ENCODE data around the gene COLQ.
A peak's percentile ranks its signal among the peaks of the same experiment; 100 is the strongest.

The COLQ gene

DNA sequence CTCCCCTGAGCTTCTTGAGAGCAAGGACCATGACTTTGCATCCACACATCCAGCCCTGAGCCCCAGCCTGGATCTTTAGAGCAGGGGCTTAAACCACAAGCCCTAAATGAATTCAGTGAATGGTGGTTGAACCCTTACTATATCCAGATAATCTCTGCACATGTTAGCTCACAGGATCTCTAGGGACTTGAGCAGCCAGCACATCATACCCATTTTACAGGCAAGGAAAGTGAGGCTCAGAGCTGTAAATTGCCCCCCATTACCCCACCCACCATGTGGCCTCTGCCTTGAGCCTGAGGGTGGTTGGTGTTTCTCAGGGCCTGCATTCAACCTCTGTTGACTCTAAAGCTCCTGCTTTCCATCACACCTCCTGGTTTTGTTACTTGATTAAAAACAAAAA, 66.5 kb downstream of the COLQ start:
- no peak for DNase-seq (ENCODE audit: low spot score)

DNA sequence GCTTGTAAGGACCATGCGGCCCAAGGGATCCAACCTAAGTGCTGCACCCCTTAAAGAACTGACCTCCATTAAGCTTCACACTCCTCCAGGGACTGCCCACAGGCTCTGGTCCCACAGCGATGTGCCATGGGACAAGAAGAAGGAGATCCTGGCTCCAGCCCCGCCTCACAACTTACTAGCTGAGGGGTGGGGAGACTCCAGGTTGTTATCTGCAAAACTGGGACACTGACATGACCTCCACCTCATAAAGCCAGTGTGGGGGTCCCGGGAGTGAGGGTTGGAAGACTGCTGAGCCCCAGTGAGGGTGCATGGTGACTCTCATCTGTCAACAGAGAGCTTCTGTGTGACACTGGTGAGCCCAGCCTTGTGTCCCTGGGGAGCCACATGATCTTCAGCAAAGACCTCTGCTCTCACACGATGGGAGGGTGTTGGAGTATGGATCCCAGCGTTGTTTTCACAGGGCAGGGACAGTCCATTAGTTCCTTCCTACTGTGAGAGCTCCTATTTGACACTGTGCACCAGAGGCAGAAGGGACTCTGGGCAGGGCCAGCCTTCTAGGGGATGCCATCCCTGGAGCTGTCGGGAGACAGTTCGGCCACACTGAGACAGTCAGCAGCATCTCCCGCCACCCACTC, 67.4 kb downstream of the COLQ start:
- no peak for DNase-seq (ENCODE audit: low spot score)

DNA sequence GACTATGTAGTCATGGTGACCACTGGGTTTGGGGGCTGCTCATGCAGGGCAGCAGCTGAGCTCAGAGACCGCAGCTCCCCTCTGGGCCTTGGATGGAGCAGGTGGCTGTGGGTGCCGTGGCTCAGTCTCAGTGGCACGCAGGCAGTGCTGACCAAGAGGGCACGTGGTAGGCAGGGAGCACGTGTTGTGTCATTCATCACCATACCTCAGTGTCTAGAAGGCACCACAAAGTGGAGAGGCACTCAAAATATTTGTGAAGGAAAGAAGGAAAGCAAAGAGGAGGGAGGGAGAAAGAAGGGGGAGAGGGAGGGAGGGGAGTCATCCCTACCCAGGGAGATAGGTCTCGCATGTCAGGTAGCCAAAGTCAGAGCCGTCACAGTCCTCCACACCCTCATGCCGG, 68.0 kb downstream of the COLQ start:
- DNase-seq (ENCODE audit: low spot score): no peak

DNA sequence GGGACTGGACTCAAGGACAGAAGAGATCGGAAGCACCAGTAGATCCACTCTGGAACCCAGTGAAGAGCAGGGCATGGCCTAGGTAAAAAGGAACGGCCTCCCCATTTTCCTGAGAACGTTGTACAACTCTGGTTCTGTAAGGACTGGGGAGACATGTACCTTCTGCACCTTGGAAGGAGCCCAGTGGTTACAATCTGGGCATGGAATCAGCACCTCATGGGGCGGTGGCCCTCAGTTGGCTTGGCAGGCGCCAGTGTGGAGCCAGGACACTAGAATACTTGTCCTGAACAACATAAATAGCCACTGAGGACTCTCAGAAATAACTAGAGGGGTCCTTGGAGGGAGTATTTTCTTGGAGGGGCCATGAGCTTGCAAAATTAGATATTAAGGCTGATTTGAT, 68.5 kb downstream of the COLQ start:
- no peak for DNase-seq (ENCODE audit: low spot score)

DNA sequence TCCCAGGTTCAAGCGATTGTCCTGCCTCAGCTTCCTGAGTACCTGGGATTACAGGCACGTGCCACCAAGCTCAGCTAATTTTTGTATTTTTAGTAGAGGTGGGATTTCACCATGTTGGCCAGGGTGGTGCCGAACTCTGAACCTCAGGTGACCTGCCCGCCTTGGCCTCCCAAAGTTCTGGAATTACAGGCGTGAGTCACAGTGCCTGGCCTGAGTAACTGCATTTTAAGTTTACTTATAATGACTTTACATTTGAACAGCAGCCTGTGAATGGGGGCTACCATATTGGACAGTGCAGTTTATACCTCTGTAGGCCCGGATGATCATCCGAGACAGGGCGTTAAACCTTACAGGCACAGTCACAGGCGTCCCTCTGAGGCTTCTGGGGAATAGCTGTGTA, 69.3 kb downstream of the COLQ start:
- no peak for DNase-seq (ENCODE audit: low spot score)

DNA sequence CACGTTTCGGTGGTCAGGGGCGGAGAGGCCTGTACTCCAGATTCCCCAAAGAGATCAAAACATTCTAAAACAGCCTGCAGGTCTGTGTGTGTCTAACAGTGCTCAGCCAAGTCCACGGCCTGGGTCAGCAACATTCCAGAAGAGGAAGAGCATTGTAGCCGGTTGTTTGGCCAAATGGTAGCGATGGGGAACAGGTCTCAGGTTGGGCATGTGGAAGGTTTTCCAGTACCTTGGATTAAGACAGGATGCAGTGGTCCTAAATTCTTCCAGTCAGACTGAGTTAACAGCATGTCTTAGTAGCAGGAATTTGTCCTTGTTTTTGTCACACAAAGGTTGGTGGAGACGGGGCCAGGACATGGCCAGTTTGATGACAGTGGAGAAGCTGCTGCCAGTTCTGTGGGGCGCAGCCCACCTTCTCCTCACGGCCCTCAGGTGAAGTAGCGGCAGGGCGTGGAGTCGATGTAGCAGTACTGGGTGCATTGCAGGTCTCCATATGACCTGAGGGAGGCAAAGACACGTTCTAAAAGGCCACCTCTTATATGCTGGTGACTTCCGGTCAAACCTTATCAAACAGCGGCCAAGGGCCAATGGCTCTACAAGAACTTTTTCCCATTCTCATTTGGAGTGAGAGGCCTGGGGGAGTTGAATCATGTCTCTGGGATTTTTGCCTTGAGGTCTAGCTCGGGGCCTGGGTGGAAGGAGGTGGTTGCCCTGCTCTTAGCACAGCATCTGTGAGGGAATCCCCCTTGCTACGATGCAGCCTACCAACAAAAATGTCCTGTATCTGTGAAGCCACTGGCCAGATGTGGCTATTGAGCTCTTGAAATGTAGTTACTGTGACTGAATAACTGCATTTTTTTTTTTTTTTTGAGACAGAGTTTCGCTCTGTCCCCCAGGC, 70.0 kb downstream of the COLQ start:
- DNase-seq (ENCODE audit: low spot score): no peak

DNA sequence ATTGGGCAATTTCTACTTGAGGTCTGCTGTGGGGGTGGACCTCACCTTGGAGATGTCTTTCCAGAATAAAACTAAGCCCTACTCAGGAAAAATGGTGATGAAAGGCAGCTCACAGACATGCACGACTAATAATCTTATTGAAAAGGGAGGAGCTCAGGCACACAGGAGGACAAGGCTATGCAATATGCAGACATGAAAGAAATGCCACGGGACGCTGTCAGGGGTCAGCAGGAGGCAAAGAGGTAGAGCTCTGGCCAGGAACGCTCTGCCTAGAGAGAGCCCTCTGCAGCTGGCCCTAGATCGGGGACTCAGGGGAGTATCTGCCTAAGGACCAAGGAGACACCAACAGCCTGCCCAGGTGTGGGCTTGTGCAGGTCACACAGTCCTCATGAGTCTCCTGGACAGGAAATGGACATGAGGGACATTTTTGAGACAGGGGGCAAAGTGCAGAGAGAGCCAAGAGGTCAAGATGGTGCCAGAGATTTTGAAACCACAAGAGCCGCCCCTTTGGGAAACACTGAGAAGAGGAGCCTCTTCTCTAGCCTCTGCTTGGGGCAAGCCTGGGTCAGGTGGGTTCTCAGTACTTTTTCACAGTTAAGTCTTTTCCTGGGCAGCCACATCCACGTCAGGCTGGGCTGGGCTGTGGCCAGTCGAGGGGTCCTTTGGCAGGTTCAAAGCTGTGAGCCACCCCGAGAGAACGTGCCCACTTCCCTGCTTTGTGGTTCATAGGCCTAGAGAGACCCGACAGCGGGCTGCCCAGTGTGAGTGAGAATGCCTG, 70.9 kb downstream of the COLQ start:
- DNase-seq (ENCODE audit: low spot score): no peak

DNA sequence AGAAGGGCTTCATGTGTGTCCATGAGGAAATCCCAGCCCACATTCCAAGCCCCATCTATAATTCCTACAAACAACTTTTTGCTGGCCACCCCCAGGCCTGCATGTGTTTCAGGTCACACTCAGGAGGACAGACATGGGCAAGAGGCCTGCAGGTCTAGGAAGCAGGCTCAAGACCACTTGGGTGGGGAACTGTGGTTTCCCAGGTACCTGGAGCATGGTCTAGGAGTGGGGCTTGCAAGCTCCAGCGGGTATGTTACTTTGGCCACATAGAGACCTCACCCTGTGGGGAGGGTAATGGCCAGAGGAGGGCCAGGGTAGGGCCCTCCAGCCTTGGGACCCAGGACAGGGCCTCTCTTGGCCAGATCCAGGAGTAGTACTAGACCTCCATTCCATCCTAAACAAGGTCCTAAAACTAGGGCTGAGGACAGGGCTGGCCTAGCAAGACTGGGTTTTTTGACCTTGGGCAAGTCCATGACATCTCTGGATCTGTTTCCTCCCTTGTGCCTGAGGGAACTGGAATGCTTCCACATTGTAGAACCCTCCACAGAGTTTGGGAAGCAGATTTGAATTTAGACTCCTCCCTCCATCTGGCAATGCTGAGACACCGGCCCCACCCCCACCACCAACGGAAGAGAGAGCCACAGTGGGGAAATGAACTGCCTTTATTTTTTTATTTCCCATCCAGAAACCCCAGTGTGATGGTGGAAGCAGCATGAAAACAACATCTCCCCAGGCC, 71.8 kb downstream of the COLQ start:
- no peak for DNase-seq (ENCODE audit: low spot score)

DNA sequence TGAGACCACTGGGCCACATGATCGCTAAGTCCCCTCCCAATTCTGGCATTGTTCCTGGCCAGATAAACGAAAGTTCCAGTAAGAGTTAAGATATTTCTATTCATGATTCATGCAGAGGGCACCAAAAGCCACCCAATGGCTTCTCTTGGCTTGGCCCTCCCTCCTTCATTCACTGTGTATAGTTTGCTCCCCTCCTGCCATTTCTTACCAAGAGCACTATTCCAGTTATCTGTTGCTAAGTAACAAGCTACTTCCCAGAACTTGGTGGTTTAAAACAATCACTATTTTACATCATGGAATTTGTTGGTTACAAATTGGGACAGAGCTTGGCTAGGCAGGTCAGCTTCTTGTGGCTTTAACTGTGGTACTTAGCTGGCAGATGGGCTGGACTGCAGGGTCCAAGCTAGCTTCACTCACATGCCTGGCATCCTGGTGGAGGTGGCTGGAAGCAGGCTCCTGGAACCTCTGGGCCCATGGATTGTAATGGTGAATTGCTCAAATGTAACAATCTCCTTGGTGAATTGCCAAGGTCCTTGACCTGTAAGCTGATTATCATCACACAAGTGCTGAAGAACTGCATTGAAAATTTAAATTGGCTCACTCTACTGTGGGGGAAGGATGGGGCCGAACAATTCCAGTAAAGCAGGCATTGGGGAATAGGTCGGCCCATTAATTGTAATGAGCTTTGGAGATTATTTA, 77.5 kb downstream of the COLQ start:
- DNase-seq (ENCODE audit: low spot score): peak; percentile 22

DNA sequence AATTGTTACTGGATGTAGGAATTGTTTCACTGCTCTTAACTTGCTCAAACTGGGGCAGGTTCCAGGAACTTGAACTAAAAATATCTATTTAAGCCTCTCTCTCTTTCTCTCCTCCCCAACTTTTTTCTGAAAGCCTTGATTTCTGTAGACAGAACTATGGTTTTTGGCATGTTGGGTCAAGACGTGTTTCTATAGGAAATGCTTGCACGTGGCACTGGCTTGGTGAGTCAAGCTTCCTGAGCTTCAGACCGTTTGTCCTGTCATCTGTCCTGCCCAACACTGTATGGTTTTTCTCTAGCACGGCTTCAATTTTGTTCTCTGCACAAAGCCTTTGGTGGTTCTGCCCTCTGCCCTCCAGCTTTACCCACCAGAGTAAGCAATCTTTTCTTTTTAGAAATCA, 80.6 kb downstream of the COLQ start:
- no peak for DNase-seq (ENCODE audit: low spot score)

DNA sequence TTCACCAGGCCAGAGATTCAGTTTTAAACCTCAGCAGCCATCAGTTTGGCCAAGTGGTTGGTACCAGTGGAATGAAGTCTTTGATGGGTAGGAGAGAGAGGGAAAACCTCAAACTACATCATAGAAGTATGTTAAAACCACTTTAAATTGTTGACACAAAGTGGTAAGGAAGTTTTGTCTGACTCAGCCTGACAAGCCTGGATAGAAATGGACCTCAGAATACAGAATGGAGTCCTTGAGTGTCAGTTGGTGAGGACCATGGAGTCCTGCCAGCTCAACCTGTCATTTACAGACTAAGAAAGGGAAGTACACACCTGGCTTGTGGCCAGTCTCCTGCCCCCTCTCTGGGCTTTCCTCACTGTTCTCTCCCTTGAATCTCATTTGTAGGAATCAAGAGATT, 82.0 kb downstream of the COLQ start:
- no peak for DNase-seq (ENCODE audit: low spot score)

DNA sequence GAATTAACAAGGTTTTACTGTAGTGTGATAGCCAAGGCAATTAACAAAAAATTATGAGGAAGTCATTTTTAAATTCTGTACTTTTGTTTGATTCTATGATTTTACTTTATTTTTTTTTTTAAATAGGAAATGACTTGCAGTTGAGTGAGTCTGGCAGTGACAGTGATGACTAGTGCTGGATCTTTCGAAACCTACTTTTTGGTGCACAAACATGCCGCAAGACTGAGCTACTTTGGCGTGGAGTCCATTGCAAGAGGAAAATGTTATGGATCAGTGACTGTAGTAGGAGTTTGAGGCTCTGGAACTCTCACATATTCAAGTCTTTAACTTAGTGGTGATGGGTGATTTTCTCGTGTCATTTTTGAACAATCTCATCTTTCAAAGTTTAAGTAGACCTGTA, 82.5 kb downstream of the COLQ start:
- DNase-seq (ENCODE audit: low spot score): peak; percentile 71

DNA sequence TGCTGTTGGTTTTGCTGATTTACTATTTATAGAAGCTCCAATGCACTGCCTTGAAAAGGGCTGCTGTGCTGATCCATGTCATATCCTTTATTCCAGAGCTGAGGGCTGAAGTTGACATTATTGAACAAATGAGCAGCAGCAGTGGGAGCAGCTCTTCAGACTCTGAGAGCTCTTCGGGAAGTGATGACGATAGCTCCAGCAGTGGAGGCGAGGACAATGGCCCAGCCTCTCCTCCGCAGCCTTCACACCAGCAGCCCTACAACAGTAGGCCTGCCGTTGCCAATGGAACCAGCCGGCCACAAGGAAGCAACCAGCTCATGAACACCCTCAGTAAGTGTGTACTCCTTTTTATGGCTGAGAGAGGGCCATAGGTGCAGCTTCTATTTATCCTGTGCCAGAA, 85.3 kb downstream of the COLQ start:
- no peak for DNase-seq (ENCODE audit: low spot score)

DNA sequence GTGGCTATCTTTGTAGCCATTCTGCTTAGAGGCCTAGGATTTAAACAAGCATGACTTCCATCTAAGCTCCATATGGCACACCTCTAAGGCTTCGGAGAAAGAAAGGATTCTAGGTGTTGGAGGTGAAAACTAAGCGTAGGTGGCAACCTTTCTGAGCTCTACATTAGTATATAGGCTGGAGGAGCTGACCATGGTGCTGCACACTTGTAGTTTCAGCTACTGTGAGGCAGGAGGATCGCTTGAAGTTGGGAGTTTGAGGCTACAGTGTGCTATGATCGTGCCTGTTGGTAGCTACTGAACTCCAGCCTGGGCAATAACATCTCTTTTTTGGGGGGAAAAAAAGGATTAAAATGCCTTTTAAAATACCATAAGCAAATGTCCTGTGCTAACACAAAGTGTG, 86.8 kb downstream of the COLQ start:
- no peak for DNase-seq (ENCODE audit: low spot score)

DNA sequence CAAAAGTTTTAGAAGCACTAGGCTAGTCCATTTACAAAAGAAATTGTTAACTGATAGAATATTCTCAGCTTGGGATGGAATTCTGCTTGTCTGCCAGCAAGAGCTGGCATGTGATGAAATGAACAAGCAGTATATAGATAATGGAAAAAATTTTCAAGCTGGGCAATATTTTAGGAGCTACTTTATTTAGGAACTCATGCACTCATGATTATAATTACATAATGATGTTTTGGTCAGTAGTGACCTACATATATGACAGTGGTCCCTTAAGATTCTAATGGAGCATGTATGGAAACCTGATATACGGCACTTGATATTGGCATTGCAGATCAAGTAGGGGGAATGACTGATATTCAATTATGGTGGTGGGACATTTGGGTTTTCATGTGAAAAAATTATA, 88.0 kb downstream of the COLQ start:
- DNase-seq (ENCODE audit: low spot score): no peak

DNA sequence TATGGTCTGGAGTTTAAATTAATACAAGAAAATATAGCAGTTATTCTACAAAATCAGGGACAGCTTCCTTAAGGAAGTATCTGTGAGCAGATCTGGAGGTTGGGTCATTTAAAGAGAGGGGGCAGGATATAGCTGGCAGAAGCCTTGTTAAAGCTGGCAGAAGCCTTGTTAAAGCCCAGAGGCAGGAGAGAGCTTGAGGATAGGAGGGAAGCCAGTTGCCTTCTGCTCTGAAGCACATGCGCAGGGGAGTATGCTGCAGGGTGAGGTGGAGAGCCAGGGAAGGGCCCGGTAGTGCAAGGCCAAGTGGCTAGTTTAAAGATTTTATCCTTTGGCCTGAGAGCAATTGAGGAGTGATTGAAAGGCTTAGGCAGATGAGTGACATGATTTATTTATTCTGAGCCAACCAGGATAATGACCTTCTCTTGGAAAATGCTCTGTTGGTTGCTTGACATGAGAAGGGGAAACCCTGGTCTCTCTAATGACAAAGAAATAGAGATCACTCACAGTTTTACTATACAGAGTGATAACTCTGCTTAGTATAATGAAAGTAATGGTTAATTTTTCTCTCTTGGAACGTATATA, 90.2 kb downstream of the COLQ start:
- no peak for DNase-seq (ENCODE audit: low spot score)

DNA sequence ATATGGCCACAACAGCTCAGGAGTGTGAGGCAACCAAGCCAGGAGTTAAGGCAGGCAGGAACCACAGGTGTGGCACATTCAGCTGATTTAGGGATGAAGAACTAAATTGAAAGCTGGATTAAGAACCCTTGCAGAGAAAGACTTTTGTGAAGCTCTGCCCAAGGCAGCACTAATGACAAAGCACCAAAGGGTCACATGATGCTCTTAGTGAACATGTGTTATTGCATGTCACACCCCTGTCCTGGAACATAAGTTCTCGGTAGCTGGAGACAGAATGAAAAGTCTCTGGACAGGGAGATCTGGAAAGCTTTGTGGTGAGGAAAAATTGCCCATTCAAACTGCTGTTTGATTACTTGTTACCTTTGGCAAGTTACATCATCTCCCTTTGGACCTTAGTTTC, 90.9 kb downstream of the COLQ start:
- DNase-seq (ENCODE audit: low spot score): no peak

DNA sequence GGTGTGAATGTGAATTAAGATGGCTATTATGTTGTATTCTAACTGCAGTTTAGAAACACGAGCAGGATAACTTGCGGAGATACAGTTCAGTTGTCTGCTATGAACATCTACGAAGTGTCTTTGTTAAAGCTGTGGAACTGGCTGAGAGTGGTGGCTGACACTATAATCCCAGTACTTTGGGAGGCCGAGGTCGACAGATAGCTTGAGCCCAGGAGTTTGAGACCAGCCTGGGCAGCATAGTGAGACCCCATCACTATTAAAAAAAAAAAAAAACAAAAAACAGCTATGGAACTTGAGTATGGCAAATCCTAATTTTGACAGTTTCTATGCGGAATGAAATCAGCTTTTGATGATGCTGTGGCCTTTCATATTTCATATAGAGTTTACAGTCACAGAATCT, 92.4 kb downstream of the COLQ start:
- no peak for DNase-seq (ENCODE audit: low spot score)

DNA sequence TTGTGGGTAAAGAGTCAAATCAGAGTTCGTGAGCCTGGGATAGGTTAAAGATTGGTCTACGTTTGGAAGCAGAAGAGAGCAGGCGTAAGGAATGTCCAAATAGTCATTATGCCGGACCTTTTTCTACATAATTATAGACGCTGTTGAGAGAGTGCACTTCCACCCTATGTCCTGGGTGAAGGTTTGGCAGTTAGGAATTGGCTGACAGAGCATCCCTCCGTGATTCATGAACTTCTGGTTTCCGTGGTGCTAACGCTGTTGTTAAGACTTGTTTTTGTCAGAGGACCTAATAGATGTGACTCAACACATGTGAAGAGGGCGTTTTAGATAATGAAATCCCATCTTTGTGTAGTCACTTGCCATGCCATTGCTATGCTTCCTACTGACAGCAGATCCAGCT, 93.0 kb downstream of the COLQ start:
- peak; percentile 58 for DNase-seq (ENCODE audit: low spot score)

DNA sequence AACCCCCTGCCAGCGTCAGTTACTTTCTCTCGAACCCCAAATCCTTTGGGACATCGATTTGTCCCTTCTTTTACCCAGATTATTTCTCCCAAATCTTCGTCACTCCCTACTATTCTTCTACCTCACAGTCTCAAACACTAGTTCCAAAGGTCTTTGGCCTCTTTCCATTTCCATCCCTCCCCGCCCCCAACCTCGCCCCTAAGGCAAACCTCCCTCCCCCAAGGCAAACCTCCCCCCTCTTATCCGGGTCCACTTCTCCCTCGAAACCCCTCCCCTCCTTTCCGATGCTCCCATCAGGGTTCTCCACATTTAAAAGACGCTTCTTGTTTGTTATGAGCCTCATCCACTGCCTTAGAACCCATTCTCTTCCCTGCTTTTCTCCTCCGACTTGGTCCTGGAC, 93.5 kb downstream of the COLQ start:
- peak; percentile 22 for DNase-seq (ENCODE audit: low spot score)

DNA sequence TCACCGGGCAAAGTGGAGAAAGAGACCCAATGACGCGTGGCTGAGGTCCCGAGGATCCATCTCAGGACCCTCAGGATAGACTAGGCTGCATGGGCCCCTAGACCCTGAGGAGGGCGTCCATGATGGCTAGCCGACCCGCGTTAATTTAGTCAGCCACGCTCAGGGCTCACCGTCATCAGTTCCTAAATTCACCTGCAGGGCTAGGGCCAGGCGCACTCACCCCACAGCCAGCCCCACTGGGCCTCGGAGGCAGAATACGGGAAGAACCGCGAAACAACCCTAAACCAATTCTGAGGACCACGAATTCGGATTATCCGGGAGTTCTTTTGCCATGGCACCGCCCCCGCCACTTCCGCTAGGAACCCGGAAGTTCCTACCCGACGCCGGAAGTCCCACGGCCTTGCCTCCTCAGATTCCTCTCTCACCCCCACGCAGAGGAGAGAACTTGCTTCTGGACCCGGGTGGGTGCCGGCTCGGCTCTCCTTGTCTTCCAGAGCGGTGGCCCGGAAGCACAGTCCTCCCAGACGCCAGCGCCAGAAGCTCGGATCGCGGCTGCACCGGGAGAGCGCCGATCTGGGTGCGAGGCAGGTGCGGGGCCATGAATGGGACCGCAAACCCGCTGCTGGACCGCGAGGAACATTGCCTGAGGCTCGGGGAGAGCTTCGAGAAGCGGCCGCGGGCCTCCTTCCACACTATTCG, 94.2 kb downstream of the COLQ start, which contains the start of the genes EAF1 and METTL6:
Gene EAF1, plus strand, starts transcription at position 417 of the 699 bp plus-strand sequence. Its CDS starts 182 bp downstream, at position 599.
Gene METTL6, minus strand, starts transcription at position 363 of the 699 bp plus-strand sequence. CDS start 1,033 bp downstream, outside the sequence.
- DNase-seq (ENCODE audit: low spot score): peak; percentile 93
